NCI-H1930 (cell line): ENCODE data around the gene EPHA10.

Experiments used
- DNase-seq, 2 experiments: peaks; one replicate each; lab custom pipeline; 2025; lab: John Stamatoyannopoulos, UW

EPHA10 gene

DNA sequence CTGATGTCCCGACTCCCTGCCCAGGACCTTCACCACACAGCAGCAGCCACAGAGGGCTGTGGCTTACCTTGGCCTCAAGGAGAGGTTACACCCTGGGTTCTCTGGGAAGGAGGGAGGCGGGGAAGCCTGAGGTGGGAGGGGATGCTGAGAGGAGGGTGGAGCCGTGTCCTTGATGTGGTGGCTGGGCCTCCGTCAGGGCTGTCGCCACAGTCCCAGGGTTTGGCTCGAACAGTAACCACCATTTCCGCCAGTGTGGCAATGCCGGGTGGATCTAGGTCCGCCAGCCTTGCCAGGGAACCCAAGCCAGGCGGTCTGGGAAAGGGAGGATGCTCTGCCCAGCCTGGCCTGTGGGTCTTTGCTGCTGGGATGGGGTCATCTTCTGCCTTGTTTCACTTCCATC, 91.0 kb downstream of the EPHA10 start:
- no peak for DNase-seq

DNA sequence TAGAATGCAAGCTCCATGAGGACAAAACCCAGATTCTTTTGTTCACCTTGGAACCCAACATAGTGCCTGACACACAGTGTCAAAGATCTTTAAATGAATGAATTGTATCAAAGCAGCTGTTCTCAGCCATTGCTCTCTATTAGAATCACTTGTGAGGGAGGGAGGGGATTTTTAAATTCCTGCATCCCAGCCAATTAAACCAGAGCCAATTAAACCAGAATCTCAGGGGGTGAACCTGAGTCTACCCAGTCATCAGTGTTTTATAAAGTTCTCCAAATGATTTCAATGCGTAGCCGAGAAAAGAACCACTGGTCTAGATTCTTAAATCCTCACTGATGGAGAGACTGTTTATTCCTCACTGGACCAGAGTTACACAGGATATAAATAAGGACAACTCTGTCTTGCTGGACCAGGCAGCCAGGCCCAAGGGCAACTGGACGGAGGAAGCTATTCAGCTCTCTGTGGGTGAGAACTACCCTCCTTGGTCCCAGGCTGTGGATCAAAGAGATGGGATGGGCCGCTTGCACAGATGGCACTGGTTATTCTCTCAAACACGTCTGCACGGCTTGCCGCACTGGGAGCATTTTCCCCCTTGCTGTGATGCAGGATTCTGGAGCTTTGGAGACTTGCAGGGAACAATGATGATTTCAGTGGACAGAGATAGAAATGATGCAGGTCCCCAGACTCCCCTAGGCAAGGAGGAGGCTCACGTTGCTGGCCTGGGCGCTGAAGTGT, 92.6 kb downstream of the EPHA10 start:
- DNase-seq = no peak

DNA sequence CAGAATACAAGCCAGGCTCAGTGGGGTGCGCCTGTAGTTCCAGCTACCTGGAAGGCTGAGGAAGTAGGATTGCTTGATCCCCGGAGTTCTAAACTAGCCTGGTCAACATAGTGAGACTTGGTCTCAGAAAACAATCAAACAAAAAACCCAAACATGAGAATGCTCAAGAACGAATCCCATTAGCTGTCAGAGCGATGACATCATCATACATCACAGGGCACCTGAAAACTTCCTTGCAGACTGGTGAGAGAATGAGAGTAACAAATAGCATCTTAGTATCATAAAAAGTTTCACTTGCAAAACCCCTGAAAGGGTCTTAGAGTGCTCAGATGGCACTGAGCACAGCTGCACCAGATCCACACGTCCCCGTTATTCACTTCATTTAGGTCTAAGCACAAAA, 93.7 kb downstream of the EPHA10 start:
- DNase-seq = no peak

DNA sequence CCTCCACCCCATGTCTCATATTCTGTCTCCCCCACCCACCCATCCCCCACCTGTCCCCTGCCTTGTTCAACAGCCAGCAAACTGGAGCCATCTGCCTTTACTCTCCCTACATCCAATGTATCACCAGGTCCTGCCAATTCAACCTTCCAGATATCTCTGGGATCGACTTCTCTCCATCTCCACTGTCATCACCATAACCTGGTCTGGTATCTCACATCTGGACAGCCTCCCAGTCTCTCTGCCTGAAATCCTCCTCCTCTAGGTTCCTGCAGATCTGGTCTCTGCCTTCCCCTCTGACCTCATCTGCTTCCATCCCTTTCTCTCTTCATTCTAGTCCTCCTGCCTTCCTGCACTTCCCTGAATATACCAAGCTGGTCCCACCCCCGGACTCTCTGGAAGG, 94.8 kb downstream of the EPHA10 start:
- DNase-seq = no peak

DNA sequence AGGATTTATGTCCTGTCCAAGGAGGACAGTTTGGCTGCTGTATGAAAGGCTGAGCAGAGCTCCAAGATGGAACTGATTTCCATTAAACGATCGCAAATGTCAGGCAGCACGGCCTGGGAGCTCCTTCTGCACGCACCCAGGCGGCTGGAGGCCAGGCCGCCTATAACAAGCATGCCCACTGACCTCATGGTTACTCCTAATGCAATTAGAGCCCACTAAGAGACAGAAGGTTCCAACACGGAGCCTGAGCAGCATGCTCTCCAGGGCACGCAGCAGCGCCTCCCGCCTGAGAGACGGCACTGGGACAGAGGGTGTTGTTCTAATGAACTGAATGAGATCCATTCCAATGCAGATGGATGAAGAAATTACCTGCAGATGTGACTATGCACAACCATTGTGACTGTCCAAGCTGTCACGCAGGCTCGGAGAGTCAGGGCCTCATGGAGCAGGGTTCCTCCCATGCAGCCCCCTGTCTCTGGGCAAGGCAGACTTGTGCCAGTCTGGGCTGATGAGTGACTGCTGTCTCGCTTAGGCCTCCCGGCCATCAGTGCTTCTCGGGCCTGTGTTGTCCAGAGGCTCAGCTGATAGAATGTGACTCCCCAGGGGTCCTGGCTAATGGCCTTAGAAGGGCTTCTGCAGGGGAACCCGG, 97.8 kb downstream of the EPHA10 start:
- DNase-seq = no peak

DNA sequence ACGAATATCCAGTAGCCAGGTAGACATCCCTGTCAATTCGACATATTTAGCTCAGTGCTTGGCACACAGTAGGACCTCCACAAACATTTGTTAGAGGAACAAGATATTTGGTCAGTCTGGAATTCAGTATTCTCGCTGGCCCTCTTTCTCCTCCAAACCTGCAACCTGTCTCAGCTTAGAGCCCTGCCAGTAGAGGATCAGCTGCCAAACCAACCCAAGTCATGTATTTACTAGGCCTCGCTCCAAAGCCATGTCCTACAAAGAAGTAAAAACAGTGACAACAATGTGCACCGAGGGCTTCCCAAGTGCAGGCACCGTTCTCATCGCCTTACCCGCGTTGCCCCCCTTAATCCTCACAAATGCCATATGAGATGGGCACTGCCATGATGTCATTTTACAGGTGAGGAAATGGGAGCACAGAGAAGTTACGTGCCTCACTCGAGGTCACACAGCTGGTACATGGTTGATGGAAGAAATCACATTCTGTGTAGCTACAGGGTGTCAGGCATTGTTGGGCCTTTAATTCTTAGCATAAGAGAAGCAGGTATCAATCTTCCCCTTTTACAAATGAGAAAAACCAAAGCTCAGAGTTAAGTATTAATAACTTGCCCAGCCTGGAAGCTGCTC, 98.6 kb downstream of the EPHA10 start:
- DNase-seq = no peak
